ENCODE measurements around the gene ACTG1.

Gene ACTG1

GRCh38 chr17:81515530-81516041 lies 3.0 kb upstream of the ACTG1 start:
- no peak for DNase-seq

GRCh38 chr17:81514739-81515529 lies 2.3 kb upstream of the ACTG1 start:
- peak; percentile 69 to 83 for DNase-seq

- no peak for DNase-seq
Observed at GRCh38 chr17:81514489-81514738, 1.8 kb upstream of the ACTG1 start.

GRCh38 chr17:81513753-81514488 lies 1.3 kb upstream of the ACTG1 start:
- DNase-seq, result peak; percentile 37 to 48

- peak; percentile 57 to 64 for DNase-seq
Observed at GRCh38 chr17:81513372-81513752, 763 bp upstream of the ACTG1 start.

- peak; percentile 36 to 48 for DNase-seq
Observed at GRCh38 chr17:81511804-81512561, 616 bp downstream of the ACTG1 start.

GRCh38 chr17:81511554-81511803 lies 1.1 kb downstream of the ACTG1 start:
- no peak for DNase-seq

GRCh38 chr17:81510785-81511553 lies 1.6 kb downstream of the ACTG1 start:
- peak in 1 of 2 donors; percentile 27 for DNase-seq

GRCh38 chr17:81509972-81510784 lies 2.4 kb downstream of the ACTG1 start:
- DNase-seq, result no peak

- peak; percentile 42 to 46 for DNase-seq
Observed at GRCh38 chr17:81509207-81509971, 3.2 kb downstream of the ACTG1 start.

- no peak for DNase-seq
Observed at GRCh38 chr17:81508639-81509206, 3.9 kb downstream of the ACTG1 start.

GRCh38 chr17:81503619-81504018 lies 9.0 kb downstream of the ACTG1 start:
- DNase-seq, result no peak

- no peak for DNase-seq
Observed at GRCh38 chr17:81502471-81503017, 10.1 kb downstream of the ACTG1 start.

- no peak for DNase-seq
Observed at GRCh38 chr17:81500047-81500446, 12.6 kb downstream of the ACTG1 start.

GRCh38 chr17:81499601-81499970 lies 13.0 kb downstream of the ACTG1 start:
- no peak for DNase-seq

- no peak for DNase-seq
Observed at GRCh38 chr17:81498953-81499600, 13.5 kb downstream of the ACTG1 start.

- DNase-seq, result no peak
Observed at GRCh38 chr17:81494626-81495377, 17.8 kb downstream of the ACTG1 start.

- DNase-seq, result no peak
Observed at GRCh38 chr17:81493198-81494038, 19.2 kb downstream of the ACTG1 start.

GRCh38 chr17:81492706-81493105 lies 19.9 kb downstream of the ACTG1 start:
- DNase-seq, result no peak

All from activated CD4-positive, alpha-beta T cell treated with anti-CD3 and anti-CD28 coated beads for 4 hours (primary cell).